T-helper 2 cell treated with Interferon-gamma antibody and Interleukin-4, amounts not matched to agents 100 ng/mL and 5 ng/mL, for 36 hours (primary cell): ENCODE data around the gene SLC25A47. TPM values are rescaled to one million over a fixed set of nuclear protein-coding genes. Genes with fewer than 3 reads are reported as not detected.

Experiments used
- intact Hi-C: fragments of 100-400 bp; cut with micrococcal nuclease; formaldehyde crosslinking; loops from one replicate; pipeline ENCODE4 v1.15.1; 2023
- total RNA-seq: library from RNA; stranded (reverse); gene quantifications from 2 replicates; pipeline ENCODE4 v1.2.3, GENCODE V29; 2022

Gene SLC25A47
- total RNA-seq, 1 donor from 2014 or later = not detected

DNA sequence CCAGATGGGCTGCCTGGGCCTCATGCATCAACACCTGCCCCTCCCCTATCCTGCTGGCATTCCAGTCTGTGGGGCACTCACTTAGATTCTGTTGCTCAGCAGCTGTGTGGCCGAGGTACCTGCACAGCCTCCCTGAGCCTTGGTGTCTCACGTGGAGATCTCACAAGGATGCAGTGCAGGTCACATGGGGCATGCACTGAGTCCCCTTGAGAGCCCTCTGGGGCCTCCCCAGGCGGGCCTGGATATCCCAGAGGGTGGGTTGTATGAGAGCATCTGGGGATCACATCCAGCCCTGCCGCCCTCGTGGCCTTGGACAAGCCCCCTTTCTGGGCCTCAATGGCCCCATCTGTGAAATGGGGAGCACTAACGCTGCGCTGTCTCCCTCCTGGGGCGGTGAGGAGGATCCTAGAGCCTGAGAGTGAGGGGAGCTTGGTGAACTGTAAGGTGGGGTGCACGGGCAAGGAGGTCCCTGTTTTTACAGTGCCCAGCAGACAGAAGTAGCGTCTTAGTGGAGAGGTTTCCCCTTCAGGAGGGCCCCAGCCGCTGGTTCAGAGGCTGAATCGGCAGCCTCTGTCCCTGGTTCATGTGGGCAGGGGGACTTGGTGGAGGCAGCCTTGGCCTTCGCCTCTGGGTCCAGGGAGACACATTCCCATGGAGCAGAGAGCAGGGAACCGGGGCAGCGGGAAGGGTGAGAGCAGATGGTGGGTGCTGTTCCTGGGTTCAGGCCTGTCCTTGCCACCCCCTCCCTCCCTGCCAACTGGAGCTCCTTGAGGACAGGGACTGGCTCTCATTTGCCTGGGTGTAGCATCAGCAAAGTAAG is 791 bp upstream of the SLC25A47 start:
- intact Hi-C loops = no loop called here

DNA sequence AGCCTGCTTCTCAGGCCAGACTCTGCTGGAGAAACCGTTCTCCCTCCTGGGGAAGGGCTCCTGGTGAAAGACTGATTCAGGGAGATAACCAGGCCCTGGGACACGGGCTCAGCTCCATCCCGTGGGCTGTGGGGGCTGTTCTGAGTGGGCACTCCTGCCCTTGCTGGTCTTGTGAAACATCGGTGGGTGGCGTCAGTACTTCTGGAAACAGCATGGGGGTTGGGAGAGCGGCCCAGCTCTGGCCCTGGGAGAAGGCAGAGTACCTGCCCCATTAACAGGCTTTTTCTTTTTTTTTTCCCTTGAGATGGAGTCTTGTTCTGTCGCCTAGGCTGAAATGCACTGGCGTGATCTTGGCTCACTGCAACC is 786 bp downstream of the SLC25A47 start:
- intact Hi-C loops = no loop called here

DNA sequence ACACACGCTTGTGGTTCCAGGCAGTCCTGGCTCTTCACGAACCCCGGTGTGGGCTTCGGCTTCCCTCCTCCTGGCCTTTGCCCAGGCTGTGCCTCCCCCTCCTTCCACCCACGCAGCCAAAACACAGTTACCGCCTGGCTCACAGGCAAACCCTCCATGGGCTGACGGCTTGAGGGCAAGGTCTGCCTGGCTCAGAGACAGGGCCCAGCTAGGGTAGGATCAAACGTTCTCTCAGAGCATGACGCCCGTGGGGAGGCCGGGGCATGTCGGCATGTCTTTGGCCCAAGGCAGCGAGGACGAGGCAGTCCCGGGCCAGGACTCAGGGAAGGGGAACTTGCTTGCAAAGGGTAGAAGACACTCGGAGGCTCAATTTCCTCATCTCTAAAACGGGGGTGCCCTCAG is 2.1 kb downstream of the SLC25A47 start:
- intact Hi-C loops = no loop called here

DNA sequence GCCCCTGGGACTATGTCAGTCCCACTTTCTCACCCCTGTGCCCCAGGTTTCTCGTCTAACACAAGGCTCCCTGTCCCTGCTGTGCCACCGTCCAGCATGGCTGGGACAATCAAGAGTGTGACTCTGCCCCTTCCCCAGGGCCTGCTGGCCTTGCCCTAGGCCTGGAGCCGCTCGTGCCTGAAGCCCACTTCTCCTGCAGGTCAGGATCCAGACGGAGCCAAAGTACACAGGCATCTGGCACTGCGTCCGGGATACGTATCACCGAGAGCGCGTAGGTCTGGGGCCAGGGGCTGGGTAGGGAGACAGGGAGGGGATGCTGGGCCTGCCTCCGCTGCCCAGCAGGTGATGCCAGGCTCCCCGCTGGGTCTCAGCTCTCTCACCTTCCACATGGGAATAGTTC is 2.8 kb downstream of the SLC25A47 start:
- intact Hi-C loops = no loop called here

DNA sequence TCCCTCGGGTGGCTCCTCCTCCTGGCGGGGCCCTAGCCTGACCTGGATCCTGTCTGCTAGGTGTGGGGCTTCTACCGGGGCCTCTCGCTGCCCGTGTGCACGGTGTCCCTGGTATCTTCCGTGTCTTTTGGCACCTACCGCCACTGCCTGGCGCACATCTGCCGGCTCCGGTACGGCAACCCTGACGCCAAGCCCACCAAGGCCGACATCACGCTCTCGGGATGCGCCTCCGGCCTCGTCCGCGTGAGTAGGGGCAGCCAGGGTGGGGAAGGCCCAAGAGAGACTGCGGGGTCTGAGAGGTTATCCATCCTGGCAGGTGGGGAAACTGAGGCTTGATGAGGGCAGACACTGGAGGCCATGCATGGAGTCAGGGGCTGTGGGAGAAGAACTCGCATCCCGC is 4.0 kb downstream of the SLC25A47 start:
- intact Hi-C loops = no loop called here

DNA sequence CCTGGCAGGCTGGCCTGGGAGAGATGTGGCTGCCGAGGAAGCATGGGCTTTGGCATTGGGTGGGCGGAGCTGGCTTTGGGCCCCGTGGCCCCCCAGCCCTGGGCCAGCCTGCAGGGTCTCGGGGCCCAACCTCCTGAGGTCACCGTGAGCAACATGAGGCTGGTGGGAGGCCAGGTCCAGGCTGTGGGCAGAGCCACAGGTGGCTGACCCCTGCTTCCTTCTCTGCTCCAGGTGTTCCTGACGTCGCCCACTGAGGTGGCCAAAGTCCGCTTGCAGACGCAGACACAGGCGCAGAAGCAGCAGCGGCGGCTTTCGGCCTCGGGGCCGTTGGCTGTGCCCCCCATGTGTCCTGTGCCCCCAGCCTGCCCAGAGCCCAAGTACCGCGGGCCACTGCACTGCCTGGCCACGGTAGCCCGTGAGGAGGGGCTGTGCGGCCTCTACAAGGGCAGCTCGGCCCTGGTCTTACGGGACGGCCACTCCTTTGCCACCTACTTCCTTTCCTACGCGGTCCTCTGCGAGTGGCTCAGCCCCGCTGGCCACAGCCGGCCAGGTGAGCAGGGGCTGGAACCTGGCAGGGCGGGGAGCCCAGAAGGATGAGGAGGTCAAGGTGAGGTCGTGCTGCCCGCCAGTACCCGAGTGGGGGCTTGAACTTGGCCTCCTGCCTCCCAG is 5.5 kb downstream of the SLC25A47 start:
- intact Hi-C loops = no loop called here

DNA sequence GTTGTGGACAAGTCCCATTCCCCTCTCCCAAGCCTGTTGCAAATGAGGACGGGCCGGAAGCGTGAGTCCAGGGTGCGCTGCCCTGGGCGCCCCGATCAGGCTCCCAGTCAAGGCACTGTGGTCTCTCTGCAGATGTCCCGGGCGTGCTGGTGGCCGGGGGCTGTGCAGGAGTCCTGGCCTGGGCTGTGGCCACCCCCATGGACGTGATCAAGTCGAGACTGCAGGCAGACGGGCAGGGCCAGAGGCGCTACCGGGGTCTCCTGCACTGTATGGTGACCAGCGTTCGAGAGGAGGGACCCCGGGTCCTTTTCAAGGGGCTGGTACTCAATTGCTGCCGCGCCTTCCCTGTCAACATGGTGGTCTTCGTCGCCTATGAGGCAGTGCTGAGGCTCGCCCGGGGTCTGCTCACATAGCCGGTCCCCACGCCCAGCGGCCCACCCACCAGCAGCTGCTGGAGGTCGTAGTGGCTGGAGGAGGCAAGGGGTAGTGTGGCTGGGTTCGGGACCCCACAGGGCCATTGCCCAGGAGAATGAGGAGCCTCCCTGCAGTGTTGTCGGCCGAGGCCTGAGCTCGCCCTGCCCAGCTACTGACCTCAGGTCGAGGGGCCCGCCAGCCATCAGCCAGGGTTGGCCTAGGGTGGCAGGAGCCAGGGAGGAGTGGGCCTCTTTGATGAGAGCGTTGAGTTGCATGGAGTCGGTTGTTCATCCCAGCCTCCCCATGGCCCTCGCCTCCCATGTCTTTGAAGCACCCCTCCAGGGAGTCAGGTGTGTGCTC is 6.3 kb downstream of the SLC25A47 start:
- intact Hi-C loops = no loop called here

DNA sequence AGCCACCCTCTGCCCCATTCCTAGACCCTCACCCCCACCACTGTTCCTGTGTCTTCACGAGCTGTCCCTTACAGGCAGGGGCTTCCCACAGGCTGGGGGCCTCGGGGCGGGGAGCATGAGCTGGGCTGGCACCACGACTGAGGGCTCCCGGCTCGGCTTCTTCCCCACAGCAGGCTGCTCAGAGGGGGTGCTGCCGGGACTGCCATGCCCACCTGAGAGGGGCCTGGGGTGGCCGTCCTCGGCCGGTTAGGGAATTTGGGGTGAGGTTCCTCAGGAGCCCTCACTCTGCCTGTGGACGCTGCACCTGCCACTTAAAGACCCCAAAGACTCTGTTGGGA is 6.8 kb downstream of the SLC25A47 start:
- intact Hi-C loops = no loop called here

DNA sequence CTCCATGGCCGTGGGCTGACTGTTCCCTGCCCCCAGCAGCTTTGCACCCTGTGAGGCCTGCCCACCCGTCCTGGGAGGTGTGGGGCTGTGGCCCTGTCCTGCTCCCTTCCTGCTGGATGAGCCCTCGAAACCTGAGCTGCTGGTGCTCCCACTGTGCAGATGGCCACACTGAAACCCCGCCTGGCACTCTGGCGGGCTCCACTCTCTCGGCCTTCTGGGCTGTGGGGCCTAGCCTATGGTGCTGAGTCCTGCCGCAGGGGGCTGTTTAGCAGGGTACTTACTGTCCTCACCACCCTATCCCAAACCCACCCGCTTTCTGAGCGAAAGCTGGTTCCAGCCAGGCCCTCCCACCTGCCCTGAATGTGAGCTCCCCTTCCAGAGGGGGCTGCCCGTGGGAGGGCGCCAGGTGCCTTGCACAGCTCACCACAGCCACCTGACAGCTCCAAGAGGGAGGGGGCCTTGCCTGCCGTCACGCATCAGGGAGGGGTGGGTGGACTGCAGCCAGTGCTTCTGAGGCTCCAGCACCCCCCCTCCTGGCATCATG is 7.3 kb downstream of the SLC25A47 start:
- intact Hi-C loops = no loop called here

DNA sequence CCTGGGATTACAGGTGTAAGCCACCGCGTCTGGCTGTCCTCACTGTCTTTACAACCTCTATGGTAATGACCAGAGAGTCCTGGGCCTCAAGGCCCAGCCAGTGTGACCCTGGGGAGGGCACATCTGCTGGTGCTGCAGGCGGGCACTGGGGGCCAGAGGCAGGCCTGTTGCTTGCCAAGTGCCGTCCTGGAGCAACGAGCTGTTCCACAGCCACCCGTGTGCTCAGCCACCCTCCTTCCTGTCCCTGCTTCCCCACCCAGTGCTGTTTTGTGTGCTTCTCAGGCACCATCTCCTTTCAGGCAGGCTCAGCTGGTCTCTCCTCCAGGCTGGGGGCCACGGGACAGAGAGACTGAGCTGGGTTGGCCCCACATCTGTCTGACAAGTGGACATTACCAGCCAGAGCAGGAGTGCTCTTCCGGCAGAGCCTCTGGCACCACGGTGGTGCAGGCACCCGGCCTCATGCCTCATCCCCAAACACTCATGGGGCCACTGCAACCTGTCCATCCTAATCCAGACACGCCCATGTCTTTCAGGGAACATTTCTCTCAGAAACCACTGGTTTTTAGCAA is 9.0 kb downstream of the SLC25A47 start:
- intact Hi-C loops = no loop called here

DNA sequence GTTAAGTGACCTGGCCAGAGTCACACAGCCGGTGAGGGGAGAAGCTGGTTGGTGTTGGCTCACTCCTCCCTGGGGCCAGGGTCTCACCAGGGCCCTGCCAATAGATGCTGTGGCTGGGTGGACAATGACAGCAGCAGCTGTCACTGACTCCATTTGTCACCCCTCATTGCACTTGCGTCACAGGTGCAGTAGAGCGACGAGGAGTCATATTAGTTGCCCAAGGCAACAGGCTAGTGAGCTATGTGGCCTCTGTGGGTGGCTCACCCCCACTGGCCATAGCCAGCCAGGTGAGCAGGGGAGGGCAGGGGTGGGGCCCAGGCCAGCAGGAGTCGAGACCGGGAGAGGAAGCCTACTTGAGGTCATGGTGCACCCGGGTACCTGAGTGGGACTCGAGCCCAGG is 9.7 kb downstream of the SLC25A47 start:
- intact Hi-C loops = no loop called here

DNA sequence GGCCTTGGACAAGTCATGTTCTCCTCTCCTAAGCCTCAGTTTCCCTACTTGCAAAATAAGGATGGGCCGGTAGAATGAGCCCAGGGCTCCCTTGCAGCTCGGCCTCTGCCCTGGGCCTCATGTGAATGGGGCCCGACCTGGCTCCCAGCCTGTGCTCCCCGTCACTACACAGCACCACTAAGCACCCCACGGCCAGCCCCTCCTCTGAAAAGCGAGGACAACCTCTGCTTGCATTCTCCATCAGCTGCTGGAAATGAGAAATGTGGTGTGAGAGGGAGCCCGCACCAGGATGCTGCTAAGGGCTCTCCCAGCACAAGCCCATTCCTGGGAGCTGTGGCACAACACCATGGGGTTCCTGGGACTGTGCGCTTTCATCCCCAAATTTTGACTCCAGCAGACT is 10.2 kb downstream of the SLC25A47 start:
- intact Hi-C loops = no loop called here

DNA sequence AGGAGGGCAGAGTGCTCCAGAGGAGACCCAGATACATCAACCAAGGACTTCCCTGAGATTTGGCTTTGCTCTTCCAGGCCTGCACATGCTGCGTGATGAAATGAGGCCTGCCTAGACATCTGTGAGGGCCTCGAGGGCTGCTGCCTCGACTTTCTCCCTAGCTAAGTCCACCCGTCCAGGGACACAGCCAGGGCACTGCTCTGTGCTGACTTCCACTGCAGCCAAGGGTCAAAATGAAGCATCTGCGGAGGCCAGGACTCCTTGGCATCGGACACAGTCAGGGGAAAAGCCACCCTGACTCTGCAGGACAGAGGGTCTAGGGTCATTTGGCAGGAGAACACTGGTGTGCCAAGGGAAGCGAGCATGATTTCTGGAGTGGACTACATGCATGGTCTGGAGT is 10.7 kb downstream of the SLC25A47 start:
- intact Hi-C loops = no loop called here

DNA sequence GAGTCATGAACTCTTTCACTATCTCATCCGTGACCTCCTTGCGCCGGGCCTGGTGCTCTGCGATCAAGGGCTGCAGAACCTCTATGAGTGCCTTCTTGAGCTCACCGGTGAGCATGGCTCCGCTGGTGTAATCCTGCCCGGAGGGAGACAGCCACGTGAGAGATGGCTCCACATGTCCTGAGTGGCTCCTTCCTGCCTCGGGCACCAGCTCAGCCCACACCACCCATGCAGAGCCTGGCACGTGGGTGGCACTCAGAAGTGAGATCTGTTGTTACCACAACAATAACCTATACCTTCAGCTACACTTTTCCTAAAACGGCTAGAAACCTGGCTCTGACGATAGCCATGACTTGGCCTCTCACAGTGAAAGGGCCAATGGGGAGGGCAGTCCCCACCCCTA is 11.8 kb downstream of the SLC25A47 start:
- intact Hi-C loops = no loop called here

DNA sequence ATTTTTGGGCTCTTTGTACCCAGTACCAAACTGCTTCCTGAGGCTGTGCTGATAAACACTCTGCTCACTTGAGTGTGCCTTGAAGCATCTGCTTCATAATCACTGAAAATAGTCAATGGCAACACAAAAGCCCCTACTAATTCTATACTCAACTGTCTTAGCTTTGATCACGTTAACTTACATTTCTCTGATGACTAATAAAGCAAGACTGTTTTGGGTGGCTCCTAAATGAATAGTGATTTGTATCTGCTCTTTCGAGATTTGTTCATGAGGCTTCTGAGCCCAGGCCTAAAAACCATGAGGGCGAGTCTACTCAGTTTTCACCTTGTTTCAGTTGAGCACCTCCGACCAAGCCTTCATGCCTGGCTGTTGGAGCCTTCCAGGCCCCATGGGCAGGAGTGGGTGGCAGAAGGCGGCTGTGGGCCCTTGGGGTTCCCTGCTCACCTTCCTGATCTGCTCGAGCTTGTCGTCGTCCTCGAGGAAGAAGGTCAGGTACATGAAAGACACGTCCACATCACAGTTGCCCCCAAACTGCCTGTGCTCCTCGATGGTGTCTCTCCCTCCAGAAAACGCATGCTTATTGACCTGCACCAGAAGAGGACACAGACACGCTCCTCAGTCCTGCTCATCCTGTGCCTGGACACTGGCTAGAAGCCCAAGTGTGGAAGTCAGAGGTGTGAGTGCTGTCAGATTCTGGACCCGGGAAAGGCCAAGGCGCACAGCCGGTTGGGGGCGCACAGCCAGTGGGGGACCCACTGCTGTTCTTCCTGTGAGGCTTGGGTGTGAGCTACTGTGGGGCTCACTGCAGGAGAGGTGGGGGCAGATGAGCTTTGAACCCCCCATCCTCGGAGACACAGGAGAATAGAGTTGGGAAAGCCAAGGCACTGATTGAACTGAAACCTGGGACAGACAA is 13.7 kb downstream of the SLC25A47 start:
- intact Hi-C loops = no loop called here

DNA sequence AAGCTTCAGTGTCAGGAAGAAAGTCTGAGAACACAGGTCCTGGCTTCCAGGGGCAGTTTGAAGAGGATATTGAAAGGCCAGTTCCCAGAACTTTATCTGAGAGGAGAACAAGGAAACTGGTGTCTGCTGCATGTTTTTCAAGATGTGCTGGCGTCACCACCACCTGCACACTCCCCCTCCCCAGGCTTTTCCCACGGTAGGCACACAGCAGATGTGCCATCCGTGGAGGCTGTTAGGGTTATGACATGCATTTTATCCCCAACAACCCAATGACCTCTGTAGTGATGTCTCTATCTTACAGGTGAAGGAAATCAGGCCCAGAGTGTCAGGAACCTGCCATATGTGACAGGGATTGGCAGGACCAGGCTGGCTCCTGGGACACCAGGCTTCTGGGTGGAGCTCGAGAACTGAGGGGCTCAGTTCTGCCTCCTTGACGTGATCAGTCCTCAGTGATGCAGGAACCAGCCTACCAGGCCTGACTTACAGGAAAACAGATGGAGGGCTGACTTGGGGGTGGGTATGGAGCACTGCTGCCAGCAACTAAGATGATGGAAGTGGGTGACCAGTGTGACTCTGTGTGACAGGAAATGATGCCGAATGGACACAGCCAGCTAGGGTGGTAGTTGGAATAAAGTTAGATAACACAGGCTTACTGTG is 16.8 kb downstream of the SLC25A47 start:
- intact Hi-C loops = loop anchor here (5.0 kb wide), 1 partner anchor 37 kb away; the partner anchor contains the start of gene WDR25

DNA sequence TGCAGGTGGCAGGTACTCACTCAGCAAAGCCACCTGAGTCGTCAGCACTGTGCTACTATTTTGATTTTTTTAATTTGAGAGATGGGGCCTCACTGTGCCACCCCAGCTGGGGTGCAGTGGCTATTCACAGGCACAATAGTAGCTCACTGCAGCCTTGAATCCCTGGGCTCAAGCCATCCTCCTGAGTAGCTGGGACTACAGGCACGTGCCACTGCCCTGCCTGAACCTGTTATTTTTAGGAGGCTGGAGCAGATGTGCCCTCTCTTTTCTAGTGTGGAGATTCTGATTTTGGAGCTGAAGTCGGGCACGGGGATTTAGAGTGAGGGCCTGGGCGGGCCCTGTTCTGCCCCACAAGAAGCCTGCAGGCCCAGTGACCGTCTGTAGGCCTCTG is 17.3 kb downstream of the SLC25A47 start:
- intact Hi-C loops = loop anchor here (5.0 kb wide), 1 partner anchor 37 kb away; the partner anchor contains the start of gene WDR25

DNA sequence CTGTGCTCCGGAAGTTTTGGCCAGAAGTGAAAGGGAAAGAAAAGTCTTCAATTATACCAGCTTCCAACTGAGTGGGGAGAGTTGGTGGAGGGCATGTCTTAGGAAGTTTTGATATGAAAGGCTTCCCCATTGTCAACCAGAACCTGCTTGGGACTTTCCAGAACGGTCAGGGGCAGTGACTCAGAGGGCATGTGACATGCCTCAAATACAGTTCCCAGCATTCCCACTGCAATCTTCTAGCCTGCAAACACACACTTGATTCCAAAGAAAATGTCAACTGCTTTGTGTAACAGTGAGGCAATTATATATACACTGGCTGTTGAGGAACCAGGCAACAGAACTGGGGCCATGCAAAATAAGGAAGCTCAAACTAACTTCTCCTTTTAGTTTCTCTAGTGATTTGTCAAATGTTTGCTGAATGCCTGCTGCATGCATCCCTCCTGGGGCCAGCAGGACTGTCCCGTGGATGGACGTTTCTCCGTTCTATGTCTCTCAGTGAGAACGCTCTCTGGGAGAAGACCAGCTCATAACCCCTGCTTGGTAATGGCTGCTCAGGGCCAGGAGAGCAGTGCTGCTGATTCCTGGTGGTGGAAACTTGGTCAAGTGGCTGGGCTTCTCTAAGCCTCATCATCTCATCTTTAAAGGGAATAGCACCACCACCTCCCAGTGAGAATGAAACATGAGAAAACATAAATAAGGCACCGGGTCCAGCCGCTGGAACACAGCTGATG is 18.3 kb downstream of the SLC25A47 start:
- intact Hi-C loops = loop anchor here (5.0 kb wide), 1 partner anchor 36 kb away; the partner anchor contains the start of gene WDR25

DNA sequence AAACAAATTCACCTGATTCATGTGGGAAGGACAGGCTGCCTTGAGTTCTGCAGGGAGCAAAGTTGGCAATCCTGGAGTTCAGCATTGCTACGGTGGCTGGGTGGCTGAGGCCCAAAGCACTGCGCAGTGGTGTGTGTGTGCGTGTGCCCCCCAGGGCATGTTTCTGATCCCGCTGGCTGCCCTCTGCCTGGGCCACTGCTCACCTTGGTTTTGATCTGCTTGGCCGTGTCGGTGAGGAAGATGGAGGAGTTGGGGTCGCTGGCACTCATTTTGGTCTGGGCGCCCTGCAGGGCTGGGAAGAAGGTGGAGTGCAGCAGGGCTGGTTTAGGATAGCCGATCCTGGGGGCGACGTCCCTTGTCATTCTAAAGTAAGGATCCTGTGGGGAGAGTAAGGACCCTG is 19.1 kb downstream of the SLC25A47 start:
- intact Hi-C loops = loop anchor here (5.0 kb wide), 1 partner anchor 35 kb away; the partner anchor contains the start of gene WDR25
